HG02943 (cell line): ENCODE measurements around the gene CCDC14.
"Not testable (repeated sequence)": the region's sequence is repeated elsewhere in the genome, so short reads cannot be mapped to it uniquely, and the experiment has no call there.

Source experiments
- ATAC-seq: cut with Tn5 transposase; IDR thresholded peaks from one replicate; pipeline ENCODE4 v1.9.1; 2021; ENCODE audit warnings: mild to moderate bottlenecking, low read depth, moderate library complexity; ENCODE audit not compliant: unreplicated experiment

CCDC14 gene

GRCh38 chr3:123960781-123961507, at the start of gene CCDC14:
Gene CCDC14, minus strand, starts transcription at chr3:123961229. Its CDS starts 56 bp downstream, at chr3:123961173.
- peak; percentile 81 for ATAC-seq

- not testable (repeated sequence) for ATAC-seq
These were observed 47.3 kb upstream of the CCDC14 start for GRCh38 chr3:124008321-124008720.

GRCh38 chr3:124007186-124007585, 46.2 kb upstream of the CCDC14 start:
- ATAC-seq, result no peak

DNA sequence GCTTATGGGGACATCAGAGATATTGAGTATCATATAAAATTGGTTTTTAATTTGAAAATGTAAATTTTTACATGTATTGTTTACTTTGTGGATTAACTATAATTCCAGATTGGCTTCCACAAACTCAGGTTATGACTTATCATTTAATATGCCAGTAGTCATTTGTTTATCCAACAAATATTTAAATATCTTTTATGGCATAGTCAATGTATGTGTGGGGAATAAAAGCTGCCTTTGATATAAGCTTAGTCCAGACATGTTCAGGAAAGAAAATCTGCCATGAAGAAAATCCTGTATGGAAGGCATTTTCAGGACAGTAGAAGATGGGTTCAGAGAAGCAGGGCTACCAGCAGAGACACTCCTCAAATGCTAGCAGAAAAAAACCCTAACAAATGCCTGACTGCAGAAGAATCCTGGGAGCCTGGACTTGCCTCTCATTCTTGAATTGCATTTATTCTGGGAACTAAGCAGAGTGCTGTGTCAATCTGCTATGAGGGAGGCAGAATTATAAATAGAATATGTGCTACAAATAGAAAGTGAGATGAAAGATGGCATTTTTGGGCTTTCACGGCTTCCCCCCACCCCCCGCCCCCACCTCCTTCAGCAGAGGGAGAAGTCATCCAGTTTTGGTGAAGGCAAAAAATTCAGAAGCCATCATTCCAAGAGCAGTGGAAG, 41.5 kb upstream of the CCDC14 start:
- not testable (repeated sequence) for ATAC-seq

- not testable (repeated sequence) for ATAC-seq
These were observed 40.3 kb upstream of the CCDC14 start for GRCh38 chr3:124001366-124001765.

- ATAC-seq, result no peak
These were observed 36.5 kb upstream of the CCDC14 start for GRCh38 chr3:123997543-123997942.

- ATAC-seq, result no peak
These were observed 32.8 kb upstream of the CCDC14 start for GRCh38 chr3:123993818-123994217.

GRCh38 chr3:123991730-123992588, 30.9 kb upstream of the CCDC14 start, which contains the start of gene ROPN1:
Gene ROPN1, minus strand, starts transcription at chr3:123992124. Its CDS starts 11,643 bp downstream, at chr3:123980481.
- not testable (repeated sequence) for ATAC-seq

GRCh38 chr3:123986427-123986826, 25.4 kb upstream of the CCDC14 start:
- no peak for ATAC-seq

GRCh38 chr3:123984957-123985356, 23.9 kb upstream of the CCDC14 start:
- no peak for ATAC-seq

DNA sequence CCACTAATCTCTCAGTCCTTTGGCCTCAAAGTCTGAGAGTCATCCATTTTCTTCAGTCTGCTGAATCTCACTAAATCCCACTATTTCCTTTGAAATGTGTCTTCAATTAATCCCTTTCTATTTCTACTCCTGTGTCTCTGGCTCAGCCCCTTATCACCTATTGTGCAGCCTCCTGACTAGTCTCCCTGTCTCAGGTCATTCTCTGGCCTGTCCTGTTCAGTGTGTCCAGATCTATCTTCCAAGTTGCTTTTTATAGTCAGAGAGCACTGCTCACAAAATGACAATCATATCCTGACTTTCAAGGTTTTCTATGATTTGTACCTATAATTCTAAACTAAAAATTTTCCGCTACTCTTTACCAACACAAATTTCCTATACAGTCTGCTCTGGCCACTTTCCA, 23.3 kb upstream of the CCDC14 start:
- no peak for ATAC-seq

- not testable (repeated sequence) for ATAC-seq
These were observed 20.3 kb upstream of the CCDC14 start for GRCh38 chr3:123981317-123981716.

- no peak for ATAC-seq
These were observed 19.5 kb upstream of the CCDC14 start for GRCh38 chr3:123980539-123980938.

- ATAC-seq, result not testable (repeated sequence)
These were observed 18.8 kb upstream of the CCDC14 start for GRCh38 chr3:123979525-123980501.

- not testable (repeated sequence) for ATAC-seq
These were observed 15.9 kb upstream of the CCDC14 start for GRCh38 chr3:123976904-123977303.

- not testable (repeated sequence) for ATAC-seq
These were observed 15.3 kb upstream of the CCDC14 start for GRCh38 chr3:123976181-123976898.

GRCh38 chr3:123975030-123975429, 14.0 kb upstream of the CCDC14 start:
- not testable (repeated sequence) for ATAC-seq

- no peak for ATAC-seq
These were observed 10.4 kb upstream of the CCDC14 start for GRCh38 chr3:123971406-123971805.

GRCh38 chr3:123967260-123967659, 6.2 kb upstream of the CCDC14 start:
- ATAC-seq, result not testable (repeated sequence)
